IMR-90 (cell line): ENCODE measurements around the gene RAX2. TPM values are rescaled to one million over a fixed set of nuclear protein-coding genes. Genes with fewer than 3 reads are reported as not detected.

Source experiments
- ATAC-seq: fragments of 200-7000 bp; cut with Tn5 transposase; 2 replicates; pipeline ENCODE4 v1.9.1; 2020; ENCODE audit warnings: low read depth, mild to moderate bottlenecking, moderate library complexity
- BruUV-seq: library from RNA; stranded (reverse); fragments of 400-500 nt; replicated peaks from 2 replicates; lab custom pipeline; 2021; lab: Mats Ljungman, UMichigan
- CTCF ChIA-PET: fragments of 300-600 bp; formaldehyde crosslinking; extraction: SDS; loops from one replicate; lab custom pipeline; 2021; ENCODE audit warnings: antibody characterized with exemption; lab: Yijun Ruan, JAX
- POLR2A ChIA-PET: fragments of 300-600 bp; sonication (Branson Sonifier 250); formaldehyde crosslinking; loops from one replicate; lab custom pipeline; 2022; ENCODE audit warnings: antibody characterized with exemption; ENCODE audit not compliant: unreplicated experiment; lab: Charles Lee
- DNase-seq: peaks from one replicate; pipeline ENCODE4 v3.0.0; 2013
- H2AFZ ChIP-seq: replicated peaks from 2 replicates; pipeline ENCODE3; 2013; ENCODE audit warnings: low read length, mild to moderate bottlenecking; ENCODE audit not compliant: poor library complexity
- H2AK5ac ChIP-seq: 2 replicates; pipeline ENCODE4 v1.6.1; 2013; ENCODE audit warnings: low read depth, low read length, inconsistent platforms
- H2AK9ac ChIP-seq: replicated peaks from 2 replicates; pipeline ENCODE3; 2013; ENCODE audit warnings: mild to moderate bottlenecking, low read depth, low read length, moderate library complexity; ENCODE audit not compliant: poor library complexity
- H2BK120ac ChIP-seq: 2 replicates; pipeline ENCODE4 v1.6.1; 2013; ENCODE audit warnings: low read depth, low read length, inconsistent platforms
- H2BK15ac ChIP-seq: 3 replicates; pipeline ENCODE4 v1.6.1; 2013; ENCODE audit warnings: low read depth, low read length, inconsistent platforms
- H2BK20ac ChIP-seq: 2 replicates; pipeline ENCODE4 v1.6.1; 2013; ENCODE audit warnings: low read depth, mild to moderate bottlenecking, inconsistent platforms, low read length, moderate library complexity
- H2BK5ac ChIP-seq: 2 replicates; pipeline ENCODE4 v1.6.1; 2013; ENCODE audit warnings: mild to moderate bottlenecking, low read depth, low read length, inconsistent platforms; ENCODE audit not compliant: poor library complexity, severe bottlenecking
- H3K14ac ChIP-seq: replicated peaks from 2 replicates; pipeline ENCODE4 v1.6.1; 2013; ENCODE audit warnings: low read depth, low read length, inconsistent platforms
- H3K18ac ChIP-seq: 2 replicates; pipeline ENCODE4 v1.6.1; 2013; ENCODE audit warnings: low read depth, low read length, control low read depth
- H3K23ac ChIP-seq: 2 replicates; pipeline ENCODE4 v1.6.1; 2013; ENCODE audit warnings: low read depth, low read length, inconsistent platforms
- H3K27ac ChIP-seq: 2 replicates; pipeline ENCODE4 v1.5.1; 2013; ENCODE audit warnings: mild to moderate bottlenecking, control low read depth, low read length; ENCODE audit not compliant: insufficient read depth
- H3K27me3 ChIP-seq: 2 replicates; pipeline ENCODE4 v1.6.1; 2013; ENCODE audit warnings: low read length; ENCODE audit not compliant: control insufficient read depth, insufficient read depth
- H3K36me3 ChIP-seq: 2 replicates; pipeline ENCODE4 v1.6.1; 2013; ENCODE audit warnings: low read length, mixed read lengths; ENCODE audit not compliant: control insufficient read depth, insufficient read depth
- H3K4ac ChIP-seq: 2 replicates; pipeline ENCODE4 v1.6.1; 2013; ENCODE audit warnings: low read depth, low read length, inconsistent platforms
- H3K4me1 ChIP-seq: 2 replicates; pipeline ENCODE4 v1.6.1; 2013; ENCODE audit warnings: low read length, mixed read lengths; ENCODE audit not compliant: control insufficient read depth, insufficient read depth
- H3K4me2 ChIP-seq: 2 replicates; pipeline ENCODE4 v1.6.1; 2013; ENCODE audit warnings: low read depth, mild to moderate bottlenecking, control low read depth, low read length, moderate library complexity
- H3K4me3 ChIP-seq: 2 replicates; pipeline ENCODE4 v1.5.1; 2013; ENCODE audit warnings: low read depth, mild to moderate bottlenecking, control low read depth, low read length, moderate library complexity; ENCODE audit not compliant: insufficient read depth
- H3K56ac ChIP-seq: 2 replicates; pipeline ENCODE4 v1.6.1; 2013; ENCODE audit warnings: low read length, inconsistent platforms; ENCODE audit not compliant: insufficient read depth; ENCODE audit errors: extremely low read depth
- H3K79me1 ChIP-seq, 2 experiments: 2 replicates each; pipeline ENCODE4 v1.6.1; 2013; ENCODE audit warnings: low read length in 2 of 2, inconsistent platforms in 1 of 2, low read depth in 1 of 2
- H3K9ac ChIP-seq: 2 replicates; pipeline ENCODE4 v1.6.1; 2013; ENCODE audit warnings: low read depth, low read length, control low read depth
- H3K9me1 ChIP-seq: 2 replicates; pipeline ENCODE4 v1.6.1; 2013; ENCODE audit warnings: low read length, inconsistent platforms; ENCODE audit not compliant: insufficient read depth
- H3K9me3 ChIP-seq: 2 replicates; pipeline ENCODE4 v1.6.1; 2013; ENCODE audit warnings: low read length; ENCODE audit not compliant: control insufficient read depth, insufficient read depth
- H4K20me1 ChIP-seq: 2 replicates; pipeline ENCODE4 v1.6.1; 2013; ENCODE audit warnings: low read length, inconsistent platforms; ENCODE audit not compliant: insufficient read depth
- H4K5ac ChIP-seq: 2 replicates; pipeline ENCODE4 v1.6.1; 2013; ENCODE audit warnings: mild to moderate bottlenecking, low read depth, low read length, control low read depth
- H4K8ac ChIP-seq, 2 experiments: 2 replicates each; pipeline ENCODE4 v1.6.1; 2013; ENCODE audit warnings: low read depth in 2 of 2, low read length in 2 of 2, control low read depth in 1 of 2, inconsistent platforms in 1 of 2
- H4K91ac ChIP-seq: 2 replicates; pipeline ENCODE4 v1.6.1; 2013; ENCODE audit warnings: low read depth, low read length, inconsistent platforms; ENCODE audit not compliant: insufficient read depth
- MXI1 ChIP-seq: IDR thresholded peaks from 2 replicates; pipeline ENCODE4 v1.6.1; 2012; ENCODE audit warnings: low read depth, mild to moderate bottlenecking, low read length, moderate library complexity, borderline replicate concordance
- WGBS, 2 experiments: methylation state at CpG; one replicate each; pipeline versions ENCODE4 v1.1.5 to v1.1.7; 2013; ENCODE audit warnings: missing lambda C conversion rate in 2 of 2; ENCODE audit not compliant: insufficient read length in 1 of 2; ENCODE audit errors: extremely low coverage in 2 of 2; 5-methylcytosine and 5-hydroxymethylcytosine counted together
- dilution Hi-C: fragments of 300-500 bp; cut with HindIII; formaldehyde crosslinking; loops from one replicate; pipeline ENCODE4 v1.14.3; 2018; ENCODE audit warnings: low sequenced_read_pairs; ENCODE audit not compliant: unreplicated experiment
- in situ Hi-C: fragments of 300-500 bp; cut with MboI; formaldehyde crosslinking; loops from 3 replicates; pipeline ENCODE4 v1.14.3; 2019; ENCODE audit warnings: low sequenced_read_pairs, inconsistent platforms, mixed read lengths
- intact Hi-C: fragments of 100-400 bp; cut with micrococcal nuclease; formaldehyde crosslinking; loops from 2 replicates; pipeline ENCODE4 v1.10.0; 2022
- polyA plus RNA-seq, 3 experiments: library from polyadenylated mRNA; depleted of rRNA; stranded (reverse); fragments of >200 nt; gene quantifications; 2 replicates each; pipeline ENCODE4 v1.2.3, GENCODE V29; 2012; ENCODE audit warnings: low replicate concordance in 1 of 3
- total RNA-seq: library from RNA; depleted of rRNA; stranded (reverse); fragments of >200 nt; gene quantifications from 2 replicates; pipeline ENCODE4 v1.2.3, GENCODE V29; 2012

The RAX2 gene
- total and polyA plus RNA-seq, 2 of the 4 experiments (the other 2 are of a cell fraction): not detected

GRCh38 chr19:3790209-3790734 lies 18.2 kb upstream of the RAX2 start:
- Histone ChIP-seq H2BK20ac (no peak overlapping the region), H4K91ac (no peak overlapping the region), H3K4me3 (no peak overlapping the region), H3K27me3 (peaks cover 20% of the 10 kb centered on the region), H3K36me3 (no peaks in the 10 kb centered on the region), H3K4me2 (no peak overlapping the region), H3K14ac (no peak overlapping the region), H3K56ac (no peak overlapping the region), H3K23ac (no peak overlapping the region), H3K9me1 (no peaks in the 10 kb centered on the region), H3K79me1 (no peaks in the 10 kb centered on the region), H2AK5ac (no peak overlapping the region), H3K18ac (no peak overlapping the region), H2AK9ac (no peak overlapping the region), H2BK15ac (no peak overlapping the region), H3K4me1 (no peaks in the 10 kb centered on the region), H3K9me3 (peaks cover 8% of the 10 kb centered on the region), H2AFZ (no peak overlapping the region), H3K4ac (no peak overlapping the region), H3K27ac (no peak overlapping the region), H4K8ac (no peak overlapping the region), H3K9ac (no peak overlapping the region), H2BK5ac (no peak overlapping the region), H4K5ac (no peak overlapping the region), H4K20me1 (no peaks in the 10 kb centered on the region), H2BK120ac (no peak overlapping the region)
- dilution Hi-C loops (no loop called here), intact Hi-C loops (no loop called here), in situ Hi-C loops (no loop called here)
- no TSS peak for BruUV-seq
- ATAC-seq (no peak), DNase-seq (no peak)
- TF ChIP-seq MXI1: no peak
- ChIA-PET CTCF (no interaction called here), POLR2A (no interaction called here)
- WGBS, 2 experiments: 0% methylated on average over 1 of the region's 6 CpGs; no CpG with 5 or more reads in 1 of the 2 experiments
